ENCODE data around the gene LHX4. TPM values are rescaled to one million over a fixed set of nuclear protein-coding genes. Genes with fewer than 3 reads are reported as not detected.
A peak's percentile ranks its signal among the peaks of the same experiment; 100 is the strongest.

LHX4 gene
- total and polyA plus RNA-seq, 2 experiments from 2014 or later = 0.30 TPM; not detected in 1

GRCh38 chr1:180186831-180187230 is 43.2 kb upstream of the LHX4 start:
- TF ChIP-seq EZH2phosphoT487 (IDR thresholded peaks at IDR 0.05; ENCODE audit: insufficient read depth, low read depth) = no peak
- no peak for TF ChIP-seq EZH2 (IDR thresholded peaks at IDR 0.05; ENCODE audit: insufficient read depth, poor library complexity, severe bottlenecking)
- in situ Hi-C loops (cut with MboI) = loop anchor here (10.0 kb wide), 2 partner anchors 238 to 288 kb away; no protein-coding TSS in a partner anchor
- Histone ChIP-seq H3K4me1 (ENCODE audit: insufficient read depth) (no peaks in the 10 kb centered on the region), H2AFZ (no peak overlapping the region), H3K9ac (no peak overlapping the region), H4K20me1 (ENCODE audit: insufficient read depth) (no peaks in the 10 kb centered on the region), H3K36me3 (ENCODE audit: low read depth) (peaks cover 20% of the 10 kb centered on the region), H3K4me3 (no peak overlapping the region), H3F3A (ENCODE audit: insufficient read depth) (no peaks in the 10 kb centered on the region), H3K27ac (no peak overlapping the region), H3K9me3 (ENCODE audit: low read depth) (no peaks in the 10 kb centered on the region), H3K4me2 (ENCODE audit: unreplicated experiment) (no peak overlapping the region), H3K27me3 (replicated peaks; ENCODE audit: insufficient read depth) (no peaks in the 10 kb centered on the region), H3K9me2 (ENCODE audit: insufficient read depth) (no peaks in the 10 kb centered on the region), H3K79me2 (ENCODE audit: insufficient read depth) (no peaks in the 10 kb centered on the region)
- WGBS, 2 experiments (ENCODE audit: low coverage in 1 of 2, low lambda C conversion rate in 2 of 2, missing lambda C conversion rate in 2 of 2) = 82 to 87% methylated on average over 8 of the region's 8 CpGs
- no peak for DNase-seq

- Histone ChIP-seq H3K9me3 (ENCODE audit: low read depth) (no peaks in the 10 kb centered on the region), H3K9me2 (ENCODE audit: insufficient read depth) (no peaks in the 10 kb centered on the region), H3K36me3 (ENCODE audit: low read depth) (peaks cover 20% of the 10 kb centered on the region), H3K79me2 (ENCODE audit: insufficient read depth) (no peaks in the 10 kb centered on the region), H3K9ac (no peak overlapping the region), H3F3A (ENCODE audit: insufficient read depth) (no peaks in the 10 kb centered on the region), H2AFZ (no peak overlapping the region), H3K4me3 (no peak overlapping the region), H3K27ac (no peak overlapping the region), H3K27me3 (replicated peaks; ENCODE audit: insufficient read depth) (no peaks in the 10 kb centered on the region), H3K4me1 (ENCODE audit: insufficient read depth) (no peaks in the 10 kb centered on the region), H3K4me2 (ENCODE audit: unreplicated experiment) (no peak overlapping the region), H4K20me1 (ENCODE audit: insufficient read depth) (no peaks in the 10 kb centered on the region)
- DNase-seq = no peak
- in situ Hi-C loops (cut with MboI) = loop anchor here (10.0 kb wide), 2 partner anchors 237 to 287 kb away; no protein-coding TSS in a partner anchor
- TF ChIP-seq EZH2phosphoT487 (IDR thresholded peaks at IDR 0.05; ENCODE audit: insufficient read depth, low read depth) (no peak), EZH2 (IDR thresholded peaks at IDR 0.05; ENCODE audit: insufficient read depth, poor library complexity, severe bottlenecking) (no peak)
- 87 to 89% methylated on average over 5 of the region's 5 CpGs for WGBS, 2 experiments (ENCODE audit: low coverage in 1 of 2, low lambda C conversion rate in 2 of 2, missing lambda C conversion rate in 2 of 2)
These were observed 42.4 kb upstream of the LHX4 start for GRCh38 chr1:180187626-180188025.

- no peaks in the 10 kb centered on the region for H3K9me2 ChIP-seq (ENCODE audit: insufficient read depth)
- peak; percentile 64 for DNase-seq
- H3K4me1 ChIP-seq (ENCODE audit: insufficient read depth) = no peaks in the 10 kb centered on the region
- H3K27me3 ChIP-seq (replicated peaks; ENCODE audit: insufficient read depth) = no peaks in the 10 kb centered on the region
- TF ChIP-seq EZH2phosphoT487 (IDR thresholded peaks at IDR 0.05; ENCODE audit: insufficient read depth, low read depth) = no peak
- no peak for TF ChIP-seq EZH2 (IDR thresholded peaks at IDR 0.05; ENCODE audit: insufficient read depth, poor library complexity, severe bottlenecking)
- no peaks in the 10 kb centered on the region for H4K20me1 ChIP-seq (ENCODE audit: insufficient read depth)
- no peak overlapping the region for H3K4me2 ChIP-seq (ENCODE audit: unreplicated experiment)
- peaks cover 20% of the 10 kb centered on the region for H3K36me3 ChIP-seq (ENCODE audit: low read depth)
- no peak overlapping the region for H3K9ac ChIP-seq
- no peaks in the 10 kb centered on the region for H3K9me3 ChIP-seq (ENCODE audit: low read depth)
- no peak overlapping the region for H2AFZ ChIP-seq
- WGBS, 2 experiments (ENCODE audit: low coverage in 1 of 2, low lambda C conversion rate in 2 of 2, missing lambda C conversion rate in 2 of 2) = 29 to 35% methylated on average over 8 of the region's 8 CpGs
- in situ Hi-C loops (cut with MboI) = loop anchor here (10.0 kb wide), 2 partner anchors 237 to 287 kb away; no protein-coding TSS in a partner anchor
- no peak overlapping the region for H3K4me3 ChIP-seq
- H3F3A ChIP-seq (ENCODE audit: insufficient read depth) = no peaks in the 10 kb centered on the region
- H3K27ac ChIP-seq = no peak overlapping the region
- H3K79me2 ChIP-seq (ENCODE audit: insufficient read depth) = no peaks in the 10 kb centered on the region
These were observed 42.0 kb upstream of the LHX4 start for GRCh38 chr1:180188091-180188506.

GRCh38 chr1:180188684-180189175 is 41.3 kb upstream of the LHX4 start:
- no peak for DNase-seq
- TF ChIP-seq EZH2 (IDR thresholded peaks at IDR 0.05; ENCODE audit: insufficient read depth, poor library complexity, severe bottlenecking) = no peak
- no peak for TF ChIP-seq EZH2phosphoT487 (IDR thresholded peaks at IDR 0.05; ENCODE audit: insufficient read depth, low read depth)

More at GRCh38 chr1:180188684-180189175, 41.3 kb upstream of the LHX4 start:
- H3K27ac ChIP-seq = no peak overlapping the region
- H3K9me2 ChIP-seq (ENCODE audit: insufficient read depth) = no peaks in the 10 kb centered on the region
- no peaks in the 10 kb centered on the region for H3K27me3 ChIP-seq (replicated peaks; ENCODE audit: insufficient read depth)
- H4K20me1 ChIP-seq (ENCODE audit: insufficient read depth) = no peaks in the 10 kb centered on the region
- no peaks in the 10 kb centered on the region for H3K79me2 ChIP-seq (ENCODE audit: insufficient read depth)
- H3K9ac ChIP-seq = no peak overlapping the region
- H3K4me2 ChIP-seq (ENCODE audit: unreplicated experiment) = no peak overlapping the region
- H3K9me3 ChIP-seq (ENCODE audit: low read depth) = no peaks in the 10 kb centered on the region
- peaks cover 20% of the 10 kb centered on the region for H3K36me3 ChIP-seq (ENCODE audit: low read depth)
- WGBS, 2 experiments (ENCODE audit: low coverage in 1 of 2, low lambda C conversion rate in 2 of 2, missing lambda C conversion rate in 2 of 2) = 90% methylated on average over 8 of the region's 8 CpGs
- in situ Hi-C loops (cut with MboI) = loop anchor here (10.0 kb wide), 2 partner anchors 236 to 286 kb away; no protein-coding TSS in a partner anchor
- H2AFZ ChIP-seq = no peak overlapping the region
- H3K4me1 ChIP-seq (ENCODE audit: insufficient read depth) = no peaks in the 10 kb centered on the region
- no peak overlapping the region for H3K4me3 ChIP-seq
- H3F3A ChIP-seq (ENCODE audit: insufficient read depth) = no peaks in the 10 kb centered on the region
